GM18907 (cell line): Measurements from ENCODE around the gene SMIM9.
"Not testable (repeated sequence)": the region's sequence is repeated elsewhere in the genome, so short reads cannot be mapped to it uniquely, and the experiment has no call there.

ENCODE experiments used
- ATAC-seq: cut with Tn5 transposase; IDR thresholded peaks from one replicate; pipeline ENCODE4 v1.9.1; 2021; ENCODE audit warnings: mild to moderate bottlenecking, moderate library complexity; ENCODE audit not compliant: unreplicated experiment

The SMIM9 gene

DNA sequence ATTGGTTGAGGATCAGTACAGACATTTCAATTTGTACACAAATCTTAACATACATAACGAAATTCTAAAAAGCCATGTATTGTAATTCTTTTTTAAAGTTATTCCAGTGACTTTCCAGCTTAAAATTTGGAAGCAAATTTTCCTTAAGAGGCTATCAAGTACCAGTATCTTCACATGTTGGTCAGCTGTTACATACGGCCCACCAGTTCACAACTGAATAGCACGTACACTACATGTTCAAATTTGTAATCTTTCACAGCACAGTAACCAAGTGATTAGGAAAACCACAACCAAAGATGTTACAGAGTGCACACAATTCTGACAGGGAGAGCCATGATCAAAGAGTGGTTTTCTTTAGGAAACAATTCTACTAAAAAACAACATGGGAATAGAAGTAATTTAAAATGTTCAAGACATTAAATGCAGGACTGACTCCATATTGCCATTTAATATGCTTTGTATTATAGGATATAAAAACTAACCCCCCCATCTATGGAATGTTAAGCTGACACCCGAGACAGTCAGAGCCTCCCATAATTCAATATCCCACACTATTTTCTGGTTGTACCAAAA is 18.1 kb downstream of the SMIM9 start:
- ATAC-seq: not testable (repeated sequence)

DNA sequence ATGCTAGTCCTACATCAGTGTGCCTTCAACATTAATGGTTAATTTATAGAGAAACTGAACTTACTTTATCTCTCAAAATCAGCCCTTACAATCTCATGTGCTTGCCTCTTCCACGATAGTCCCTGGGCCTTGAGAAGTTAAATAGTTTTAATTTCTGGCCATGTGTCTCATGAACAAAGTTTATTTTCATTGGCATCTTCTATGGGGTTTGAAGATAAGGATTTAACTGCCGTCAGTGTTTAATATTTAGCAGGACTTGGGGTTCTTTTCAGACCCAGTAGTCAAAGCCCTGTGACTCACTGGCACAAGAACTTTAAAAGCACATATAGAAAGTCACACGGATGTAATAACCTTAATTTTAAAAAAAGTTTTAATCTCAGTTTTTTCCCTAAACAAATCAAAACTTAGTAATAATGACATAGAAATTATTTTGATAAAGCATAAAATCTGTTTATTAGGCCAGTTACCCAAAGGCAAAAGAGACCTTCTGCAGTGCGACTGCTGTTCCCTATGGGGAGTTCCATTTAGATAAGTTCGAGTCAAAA is 19.1 kb downstream of the SMIM9 start:
- ATAC-seq: no peak

GRCh38 chrX:154813801-154814200 is 20.7 kb downstream of the SMIM9 start:
- ATAC-seq: no peak

- ATAC-seq: no peak
Observed at GRCh38 chrX:154812341-154813101, 21.9 kb downstream of the SMIM9 start.

GRCh38 chrX:154809939-154810665 is 24.4 kb downstream of the SMIM9 start:
- ATAC-seq: no peak

- ATAC-seq: no peak
Observed at GRCh38 chrX:154806837-154807501, 27.5 kb downstream of the SMIM9 start.

- no peak for ATAC-seq
Observed at GRCh38 chrX:154805696-154806091, 28.8 kb downstream of the SMIM9 start.

DNA sequence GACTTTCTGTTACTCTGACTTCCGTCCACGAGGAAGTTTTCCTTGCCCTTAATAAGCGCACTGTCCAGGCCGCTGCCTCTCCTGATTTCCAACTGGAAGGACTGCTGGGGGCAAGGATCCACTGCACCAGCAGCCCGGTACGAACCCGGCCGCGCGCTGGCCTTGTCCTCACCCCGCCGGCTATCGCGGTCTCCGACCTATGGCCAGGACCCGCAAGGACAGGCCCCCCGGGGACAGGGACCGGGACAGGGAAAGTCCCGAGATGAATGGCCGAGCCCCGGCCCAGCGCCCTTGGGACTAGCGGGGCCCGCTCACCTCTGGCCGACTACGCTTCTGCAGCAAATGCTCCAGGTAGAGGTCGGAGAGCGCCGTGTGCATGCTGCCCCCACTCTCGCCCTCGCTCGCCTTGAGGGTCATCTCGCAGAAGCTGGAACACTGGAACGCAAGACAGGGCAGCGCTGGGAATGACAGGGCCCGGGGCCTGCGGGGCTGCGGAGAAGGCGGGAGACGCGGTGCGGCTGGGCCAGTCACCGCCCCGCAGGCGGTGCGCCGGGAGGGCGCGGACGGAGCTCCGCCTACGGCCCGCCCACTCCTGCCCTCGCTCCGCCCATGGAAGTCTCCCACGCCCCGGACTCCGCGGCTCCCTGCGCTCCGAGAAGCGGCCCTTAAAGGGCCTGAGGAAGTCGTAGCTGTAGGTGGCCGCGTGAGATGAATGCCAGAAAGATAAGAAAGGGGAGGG is 29.3 kb downstream of the SMIM9 start, which contains the start of gene MPP1:
TSS of gene MPP1 (minus strand) at position 529 of the 739 bp plus-strand sequence. CDS start at position 417, 112 bp downstream.
- peak; percentile 86 for ATAC-seq

DNA sequence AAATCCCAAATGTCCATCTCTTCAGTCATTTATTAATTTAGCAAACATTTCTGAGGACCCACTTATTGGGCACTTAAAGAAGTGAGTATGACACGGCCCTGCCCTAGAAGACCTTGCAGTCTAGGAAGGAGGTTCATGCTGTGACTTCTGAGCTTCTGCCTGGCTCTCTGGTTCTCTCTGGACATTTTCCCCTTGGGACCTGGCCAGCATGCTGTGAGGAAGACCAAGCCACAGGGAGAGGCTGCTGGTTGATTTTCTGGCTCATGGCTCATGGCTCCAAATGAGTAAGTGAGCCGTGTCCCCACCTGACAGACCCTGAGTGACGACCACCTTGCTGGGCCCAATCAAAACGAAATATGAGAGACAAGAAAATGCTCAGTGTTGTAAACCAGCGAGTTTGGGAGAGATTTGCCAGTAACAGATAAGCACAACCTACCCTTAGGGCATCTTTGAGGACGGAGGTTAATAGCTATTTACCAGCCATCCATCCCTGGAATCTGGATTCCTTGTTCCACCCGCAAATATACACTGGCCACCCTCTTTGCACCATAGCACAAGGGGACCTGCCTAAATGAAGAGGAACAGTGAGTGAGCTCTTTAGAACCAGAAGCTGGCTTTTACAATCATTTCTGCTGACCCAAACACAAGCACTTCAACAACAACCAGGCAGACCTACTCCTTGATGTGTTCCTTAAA is 30.1 kb downstream of the SMIM9 start:
- no peak for ATAC-seq

DNA sequence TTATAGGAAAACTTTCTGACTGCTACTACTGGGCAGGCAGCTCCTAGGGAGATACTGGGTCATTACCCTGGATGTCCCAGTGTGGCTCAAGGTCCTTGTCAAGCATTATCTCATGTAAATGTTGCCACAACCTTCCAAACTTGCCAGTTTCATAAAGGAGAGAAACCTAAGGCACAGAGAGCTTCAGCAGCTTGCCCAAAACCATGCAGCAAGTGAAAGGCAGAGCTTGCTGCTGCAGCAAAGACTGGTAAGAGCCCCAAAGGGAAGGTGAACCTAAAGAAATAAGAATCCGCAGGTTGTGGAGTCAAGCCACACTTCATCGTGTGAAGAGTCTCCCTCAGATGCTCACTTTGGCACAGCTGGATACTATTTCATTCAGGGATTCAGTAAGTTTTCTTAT is 31.5 kb downstream of the SMIM9 start:
- no peak for ATAC-seq

GRCh38 chrX:154800478-154801210 is 33.8 kb downstream of the SMIM9 start:
- no peak for ATAC-seq

DNA sequence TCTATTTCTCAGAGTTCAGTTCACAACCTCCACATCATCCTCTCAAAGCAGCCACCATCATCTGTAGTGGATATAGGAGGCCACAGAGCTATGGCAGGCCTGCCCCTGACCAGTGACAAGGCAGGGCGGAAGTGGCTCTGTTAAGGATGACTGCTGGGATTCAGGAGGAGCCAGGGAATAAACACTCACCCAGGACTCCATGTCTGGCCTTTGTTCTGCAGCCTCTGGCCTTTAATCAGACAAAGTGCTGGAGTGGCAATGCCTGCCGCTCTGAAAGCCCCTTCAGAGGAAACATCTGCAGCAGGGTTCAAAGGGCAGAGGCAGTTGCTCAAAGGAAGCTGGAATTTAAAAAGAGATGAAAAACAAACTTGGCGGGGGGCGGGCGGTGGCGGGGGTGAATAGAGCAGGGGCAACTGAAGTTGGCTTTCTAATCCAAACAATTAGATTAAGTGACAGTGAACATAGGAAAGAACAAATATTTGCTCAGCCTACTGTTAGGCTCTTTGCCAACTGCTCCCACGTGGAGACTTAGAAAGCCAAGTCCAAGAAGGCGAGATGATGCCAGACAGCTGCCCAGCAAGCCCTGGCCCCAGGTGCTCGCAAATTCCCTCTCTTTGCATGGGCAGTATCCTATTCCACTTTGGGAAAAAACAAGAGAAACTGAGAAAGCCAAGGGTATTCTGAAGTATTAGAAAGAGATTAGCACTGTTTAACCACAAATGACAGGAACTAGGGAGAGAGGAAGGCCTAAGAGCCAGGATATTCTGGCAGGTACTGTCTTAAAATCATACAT is 34.7 kb downstream of the SMIM9 start:
- ATAC-seq: no peak

DNA sequence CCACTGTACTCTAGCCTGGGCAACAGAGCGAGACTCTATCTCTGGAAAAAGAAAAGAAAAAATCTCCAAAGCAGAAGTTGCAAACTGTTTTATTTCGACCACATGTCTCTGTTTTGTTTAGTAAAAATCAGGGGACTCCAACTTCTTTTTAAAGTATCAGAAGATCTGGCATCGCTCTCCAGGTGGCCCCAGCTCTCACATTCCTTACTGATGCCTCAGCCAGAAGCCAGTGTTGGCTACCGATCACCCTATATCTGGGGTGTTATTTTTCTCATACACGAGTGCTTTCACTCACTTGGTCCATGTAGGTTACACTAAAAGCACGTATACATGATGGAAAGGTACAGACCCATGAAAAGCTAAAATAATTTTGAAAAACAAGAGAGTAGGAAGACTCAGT is 37.5 kb downstream of the SMIM9 start:
- ATAC-seq: no peak

DNA sequence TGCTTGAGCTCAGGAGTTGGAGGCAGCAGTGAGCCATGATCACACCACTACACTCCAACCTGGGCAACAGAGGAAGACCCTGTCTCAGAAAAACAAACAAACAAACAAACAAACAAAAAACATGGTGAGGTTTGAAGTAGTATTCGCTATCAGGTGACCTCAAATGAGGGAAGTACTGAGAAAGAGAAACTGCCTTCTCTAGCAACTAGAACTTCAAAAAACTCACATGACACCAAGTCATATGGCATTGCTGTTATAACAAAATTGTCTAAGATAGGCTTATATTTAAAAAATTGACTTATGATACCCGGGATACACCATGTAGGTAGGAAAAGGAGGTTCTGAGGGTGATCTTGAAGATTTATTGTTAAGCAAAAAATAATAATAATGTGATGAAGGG is 39.4 kb downstream of the SMIM9 start:
- ATAC-seq: no peak

DNA sequence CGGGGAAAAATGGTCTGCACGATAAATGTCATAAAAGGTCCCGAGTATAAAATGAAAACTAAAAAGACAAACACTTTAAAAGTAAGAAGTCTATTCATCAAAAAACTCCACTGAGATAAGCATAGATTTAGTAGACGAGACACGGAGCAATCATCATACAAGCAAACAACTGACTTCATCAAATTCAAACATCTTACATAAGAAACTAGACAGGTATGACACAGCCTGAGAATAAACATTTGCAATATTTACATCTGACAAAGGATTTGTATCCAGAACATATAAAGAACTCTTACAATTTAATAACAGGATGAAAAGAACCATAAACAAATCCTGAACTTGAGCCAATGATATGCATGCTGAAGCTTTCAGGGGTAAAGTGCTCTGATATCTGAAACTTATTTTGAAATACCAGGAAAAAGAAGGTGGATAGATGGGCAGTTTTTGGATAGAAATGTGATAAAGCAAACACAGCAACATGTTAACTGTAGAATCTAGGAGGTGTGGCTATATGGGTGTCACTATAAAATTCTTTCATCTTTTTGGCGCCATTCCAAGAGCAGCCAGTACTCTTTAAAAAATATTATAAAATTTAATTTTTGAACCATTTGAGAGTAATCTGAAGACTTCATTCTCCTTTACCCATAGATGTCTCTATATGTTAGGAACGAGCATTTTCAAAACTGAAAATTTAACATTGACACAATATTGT is 41.2 kb downstream of the SMIM9 start:
- ATAC-seq: no peak

DNA sequence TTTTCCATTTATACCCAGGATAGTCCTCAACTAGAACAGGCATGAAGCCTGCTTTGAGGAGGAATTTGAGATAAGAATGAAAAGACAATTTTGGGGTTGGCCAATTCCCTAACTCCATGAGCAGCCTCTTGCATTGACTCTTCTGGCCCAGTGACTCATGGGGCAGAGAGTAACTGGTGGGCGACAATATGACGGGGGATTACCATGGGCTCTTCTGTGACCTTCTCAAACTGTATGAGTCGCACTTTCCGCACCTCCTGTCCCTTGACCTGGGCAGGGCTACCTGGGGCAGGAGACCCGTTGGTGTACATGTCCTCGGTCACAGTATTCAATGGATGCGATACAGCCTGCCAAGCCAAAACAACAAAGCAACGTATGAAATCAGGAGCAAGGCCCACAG is 42.5 kb downstream of the SMIM9 start:
- ATAC-seq: no peak

DNA sequence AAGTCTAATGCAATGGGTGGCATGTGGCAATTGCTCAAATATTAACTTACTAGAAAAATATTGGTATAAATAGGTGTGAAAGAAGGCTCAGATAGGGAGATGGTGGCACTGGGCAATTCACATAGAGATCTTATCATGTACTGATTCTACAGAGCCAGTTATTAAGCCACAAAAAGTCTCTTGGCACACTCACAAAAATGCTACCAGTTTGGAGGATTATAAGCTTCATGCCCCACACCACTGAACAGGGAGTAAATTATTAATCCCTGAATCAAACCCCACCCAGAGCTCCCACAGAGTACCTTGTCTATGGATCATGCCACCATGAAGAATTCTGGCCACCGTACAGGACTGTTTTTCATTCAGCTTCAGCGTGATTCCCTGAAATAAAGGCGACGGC is 43.0 kb downstream of the SMIM9 start:
- no peak for ATAC-seq

GRCh38 chrX:154785716-154786115 is 48.7 kb downstream of the SMIM9 start:
- ATAC-seq: no peak
